OCI-LY1 (cell line): ENCODE data around the gene ABCB6.

Experiments used
- H2AFZ ChIP-seq: fragments of 200-600 bp; sonication (generic), shearing (Covaris generic); 2 replicates; pipeline ENCODE4 v1.6.0; 2014; ENCODE audit warnings: antibody characterized with exemption, mild to moderate bottlenecking, low read length
- H3F3A ChIP-seq: fragments of 200-600 bp; sonication (generic), shearing (Covaris generic); 2 replicates; pipeline ENCODE4 v1.6.0; 2014; ENCODE audit warnings: mild to moderate bottlenecking, antibody characterized with exemption, low read length, moderate library complexity; ENCODE audit not compliant: insufficient read depth
- H3K27ac ChIP-seq: fragments of 200-600 bp; sonication (generic); 2 replicates; pipeline ENCODE4 v1.5.1; 2014; ENCODE audit warnings: low read length, mixed run types, mild to moderate bottlenecking, low read depth; ENCODE audit not compliant: poor library complexity, severe bottlenecking
- H3K27me3 ChIP-seq: fragments of 200-600 bp; sonication (generic); 2 replicates; pipeline ENCODE4 v1.6.0; 2014; ENCODE audit warnings: antibody characterized with exemption, mild to moderate bottlenecking, low read length, moderate library complexity; ENCODE audit not compliant: insufficient read depth
- H3K36me3 ChIP-seq: fragments of 200-600 bp; sonication (generic); 2 replicates; pipeline ENCODE4 v1.6.1; 2014; ENCODE audit warnings: mild to moderate bottlenecking, antibody characterized with exemption, low read length, moderate library complexity, mixed read lengths; ENCODE audit not compliant: insufficient read depth
- H3K4me1 ChIP-seq: fragments of 200-600 bp; sonication (generic); 2 replicates; pipeline ENCODE4 v1.5.1; 2014; ENCODE audit warnings: mild to moderate bottlenecking, low read length, moderate library complexity; ENCODE audit not compliant: insufficient read depth, severe bottlenecking
- H3K4me2 ChIP-seq: fragments of 200-600 bp; sonication (generic), shearing (Covaris generic); 2 replicates; pipeline ENCODE4 v1.6.1; 2014; ENCODE audit warnings: low read length
- H3K4me3 ChIP-seq: fragments of 200-600 bp; sonication (generic); 2 replicates; pipeline ENCODE4 v1.5.1; 2014; ENCODE audit warnings: low read length, low read depth, mild to moderate bottlenecking, mixed read lengths; ENCODE audit not compliant: poor library complexity, severe bottlenecking
- H3K79me2 ChIP-seq: fragments of 200-600 bp; shearing (Covaris generic); 2 replicates; pipeline ENCODE4 v1.6.1; 2016; ENCODE audit warnings: mixed run types, low read length, mixed read lengths; ENCODE audit not compliant: insufficient read depth
- H3K9ac ChIP-seq: fragments of 200-600 bp; sonication (generic), shearing (Covaris generic); 2 replicates; pipeline ENCODE4 v1.6.1; 2014; ENCODE audit warnings: mild to moderate bottlenecking, low read length, mixed read lengths
- H3K9me2 ChIP-seq: fragments of 200-600 bp; sonication (generic), shearing (Covaris generic); 2 replicates; pipeline ENCODE4 v1.6.1; 2014; ENCODE audit warnings: low read depth, mild to moderate bottlenecking, low read length, mixed read lengths
- H3K9me3 ChIP-seq: fragments of 200-600 bp; shearing (Covaris generic); 2 replicates; pipeline ENCODE4 v1.6.1; 2014; ENCODE audit warnings: low read length, mixed read lengths
- H4K20me1 ChIP-seq: fragments of 200-600 bp; sonication (generic), shearing (Covaris generic); 2 replicates; pipeline ENCODE4 v1.6.0; 2016; ENCODE audit warnings: mild to moderate bottlenecking, low read length; ENCODE audit not compliant: insufficient read depth
- EZH2 ChIP-seq: fragments of 200-600 bp; sonication (generic), shearing (Covaris generic); IDR thresholded peaks from 2 replicates; pipeline ENCODE4 v1.8.0; 2017; ENCODE audit warnings: borderline replicate concordance, mixed run types, mild to moderate bottlenecking, antibody characterized with exemption, low read length, moderate library complexity, mixed read lengths
- TF ChIP-seq, protein P1 (sequence below): fragments of 200-600 bp; sonication (generic), shearing (Covaris generic); IDR thresholded peaks from 2 replicates; pipeline ENCODE4 v1.5.1; 2017; ENCODE audit warnings: mild to moderate bottlenecking, antibody characterized with exemption, low read length, moderate library complexity, mixed read lengths

Gene ABCB6

DNA sequence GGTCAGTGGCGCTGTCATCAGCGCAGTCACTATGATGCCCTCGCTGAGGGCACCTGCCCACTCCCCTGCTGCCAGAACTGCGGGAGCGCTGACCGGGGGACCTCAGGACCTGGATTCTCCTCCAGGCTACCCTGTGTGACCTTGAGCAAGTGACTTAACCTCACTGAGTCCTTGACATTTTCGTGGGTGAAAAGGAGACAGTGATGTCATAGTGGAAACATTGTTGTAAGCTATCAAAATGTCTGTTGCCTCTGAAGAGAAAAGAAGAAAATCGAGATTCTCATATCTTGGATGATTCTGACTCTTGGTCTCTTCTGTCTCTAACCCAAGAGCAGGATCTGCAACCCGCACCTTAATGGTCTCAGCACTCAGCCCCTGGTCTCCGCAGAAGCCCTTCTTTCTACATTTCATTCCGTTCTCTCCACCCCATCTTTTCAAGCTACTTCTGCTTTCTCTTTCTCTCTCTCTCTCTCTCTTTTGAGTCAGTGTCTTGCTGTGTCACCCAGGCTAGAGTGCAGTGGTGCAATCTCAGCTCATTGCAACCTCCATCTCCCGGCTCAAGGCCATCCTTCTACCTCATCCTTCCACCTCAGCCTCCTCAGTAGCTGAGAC, 35.9 kb upstream of the ABCB6 start:
- peaks cover 44% of the 10 kb centered on the region for H3K4me1 ChIP-seq
- peak overlapping the region; percentile 83 for H3K4me3 ChIP-seq
- no peaks in the 10 kb centered on the region for H4K20me1 ChIP-seq
- H3K9me3 ChIP-seq: no peaks in the 10 kb centered on the region
- no peak for TF ChIP-seq EZH2
- TF ChIP-seq, protein P1, sequence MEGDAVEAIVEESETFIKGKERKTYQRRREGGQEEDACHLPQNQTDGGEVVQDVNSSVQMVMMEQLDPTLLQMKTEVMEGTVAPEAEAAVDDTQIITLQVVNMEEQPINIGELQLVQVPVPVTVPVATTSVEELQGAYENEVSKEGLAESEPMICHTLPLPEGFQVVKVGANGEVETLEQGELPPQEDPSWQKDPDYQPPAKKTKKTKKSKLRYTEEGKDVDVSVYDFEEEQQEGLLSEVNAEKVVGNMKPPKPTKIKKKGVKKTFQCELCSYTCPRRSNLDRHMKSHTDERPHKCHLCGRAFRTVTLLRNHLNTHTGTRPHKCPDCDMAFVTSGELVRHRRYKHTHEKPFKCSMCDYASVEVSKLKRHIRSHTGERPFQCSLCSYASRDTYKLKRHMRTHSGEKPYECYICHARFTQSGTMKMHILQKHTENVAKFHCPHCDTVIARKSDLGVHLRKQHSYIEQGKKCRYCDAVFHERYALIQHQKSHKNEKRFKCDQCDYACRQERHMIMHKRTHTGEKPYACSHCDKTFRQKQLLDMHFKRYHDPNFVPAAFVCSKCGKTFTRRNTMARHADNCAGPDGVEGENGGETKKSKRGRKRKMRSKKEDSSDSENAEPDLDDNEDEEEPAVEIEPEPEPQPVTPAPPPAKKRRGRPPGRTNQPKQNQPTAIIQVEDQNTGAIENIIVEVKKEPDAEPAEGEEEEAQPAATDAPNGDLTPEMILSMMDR: no peak; the same call in 1 of the 2 replicates
- no peaks in the 10 kb centered on the region for H3K9me2 ChIP-seq
- peak overlapping the region; percentile 79 for H3K4me2 ChIP-seq
- no peak overlapping the region for H2AFZ ChIP-seq
- H3K27ac ChIP-seq: peak overlapping the region; percentile 88
- no peaks in the 10 kb centered on the region for H3K27me3 ChIP-seq
- H3K79me2 ChIP-seq: no peaks in the 10 kb centered on the region
- H3F3A ChIP-seq: 0 out of 2 replicates have a peak, but pooled peaks cover 5% of the 10 kb centered on the region
- peaks cover 36% of the 10 kb centered on the region for H3K36me3 ChIP-seq
- H3K9ac ChIP-seq: peak overlapping the region; percentile 89

DNA sequence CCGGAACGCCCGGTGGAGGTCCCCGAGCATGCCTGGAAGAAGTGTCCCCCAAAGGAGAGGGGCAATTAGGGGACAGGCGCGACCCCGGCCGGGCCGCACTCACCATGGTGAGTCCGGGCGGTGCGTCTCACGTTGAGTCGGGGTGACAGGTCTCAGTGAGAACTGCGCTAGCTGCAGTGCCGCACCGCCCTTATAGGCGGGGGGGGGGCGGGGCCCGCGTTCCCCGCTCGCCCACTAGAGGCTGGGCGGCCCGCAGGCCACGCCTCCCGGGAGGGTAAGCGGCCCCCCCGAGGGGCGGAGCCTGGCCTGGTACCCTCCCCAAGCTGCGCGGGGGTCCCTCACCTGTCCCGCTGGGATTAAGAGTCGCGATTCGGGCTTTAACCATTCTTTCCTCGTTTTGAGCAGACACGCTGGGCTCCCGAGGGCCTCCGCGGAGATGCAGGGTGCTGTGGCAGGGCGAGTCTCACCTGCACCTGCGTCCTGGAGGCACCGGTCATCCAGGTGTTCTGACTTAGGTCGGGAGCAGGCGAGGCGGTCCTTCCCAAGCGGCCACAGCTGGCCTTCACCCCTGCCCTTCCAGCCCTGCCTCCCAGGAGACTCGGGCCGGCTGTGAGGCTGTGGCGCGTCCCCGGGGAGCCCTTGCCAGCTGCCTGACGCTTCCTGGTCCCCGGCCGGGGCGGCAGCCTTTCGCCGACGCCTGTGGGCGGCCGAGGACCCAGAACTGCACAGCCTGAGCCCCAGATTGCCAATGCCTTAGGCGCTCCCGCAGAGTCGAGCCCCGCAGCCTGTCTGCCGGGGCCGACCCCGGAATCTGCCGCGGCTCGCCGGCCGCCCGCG, 35.2 kb upstream of the ABCB6 start, which contains the start of gene TUBA4A:
Gene TUBA4A (minus strand): TSS at position 166 of the 837 bp plus-strand sequence. CDS start 60 bp downstream, at position 106.
- H3F3A ChIP-seq: 0 out of 2 replicates have a peak, but pooled peaks cover 5% of the 10 kb centered on the region
- peak within 1 kb of the TSS; percentile 83 for H3K4me3 ChIP-seq
- H3K4me2 ChIP-seq: peak within 1 kb of the TSS; percentile 79
- H3K4me1 ChIP-seq: peaks cover 51% of the 10 kb centered on the region
- no peaks in the 10 kb centered on the region for H3K9me2 ChIP-seq
- H3K9ac ChIP-seq: peak within 1 kb of the TSS; percentile 89
- H3K79me2 ChIP-seq: no peaks in the 10 kb centered on the region
- no peak within 1 kb of the TSS for H2AFZ ChIP-seq
- H3K27ac ChIP-seq: peak within 1 kb of the TSS; percentile 98
- H4K20me1 ChIP-seq: no peaks in the 10 kb centered on the region
- peaks cover 39% of the 10 kb centered on the region for H3K36me3 ChIP-seq
- no peaks in the 10 kb centered on the region for H3K9me3 ChIP-seq
- TF ChIP-seq EZH2: no peak
- TF ChIP-seq, protein P1: 0 out of 2 replicates have a peak, but pooled peaks have one; percentile 15
- no peaks in the 10 kb centered on the region for H3K27me3 ChIP-seq

DNA sequence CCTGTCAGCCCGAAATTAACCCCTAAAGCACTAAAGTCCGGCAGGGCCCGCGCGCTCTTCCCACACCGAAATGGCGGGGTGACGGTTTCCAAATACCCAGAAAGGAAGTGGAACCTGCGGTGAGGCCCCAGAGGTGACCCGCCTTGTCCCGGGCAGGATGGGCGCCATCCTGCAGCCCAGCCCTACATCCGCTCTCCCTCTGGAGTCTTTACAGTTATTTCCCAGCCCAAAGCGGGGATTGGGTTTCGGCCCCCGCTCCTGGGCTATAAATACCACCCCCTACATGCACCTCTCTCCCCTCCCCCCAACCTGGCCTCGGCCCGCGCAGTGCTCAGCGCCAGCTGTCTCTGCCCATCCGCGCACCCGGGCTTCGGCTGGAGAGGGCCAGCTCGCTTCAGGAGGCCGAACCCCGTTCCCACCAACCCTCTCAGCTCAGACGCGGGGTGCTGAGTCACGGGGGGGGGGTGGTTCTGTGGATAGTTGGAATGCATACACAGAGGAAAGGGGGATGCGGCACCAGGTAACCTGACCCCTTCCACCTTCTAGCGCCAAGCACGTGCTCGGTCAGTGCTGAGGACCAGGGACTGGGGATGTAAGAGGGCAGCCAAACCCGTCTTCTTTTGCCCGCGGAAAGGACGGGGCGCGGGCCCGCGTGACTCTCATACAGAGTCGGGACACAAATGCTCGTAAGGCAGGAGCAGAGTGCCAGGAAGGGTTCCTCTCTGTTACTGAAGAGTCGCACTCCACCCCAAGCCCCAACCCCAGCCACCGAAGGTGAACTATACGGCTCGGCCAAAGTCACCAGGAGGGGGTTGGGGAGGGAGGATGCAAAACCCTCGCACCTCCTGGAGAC, 34.4 kb upstream of the ABCB6 start, which contains the start of gene TUBA4B:
Gene TUBA4B (plus strand): TSS at position 344 of the 853 bp plus-strand sequence. CDS start 165 bp downstream, at position 509.
- H3K4me2 ChIP-seq: peak within 1 kb of the TSS; percentile 79
- peak within 1 kb of the TSS; percentile 98 for H3K27ac ChIP-seq
- no peaks in the 10 kb centered on the region for H3K27me3 ChIP-seq
- no peaks in the 10 kb centered on the region for H4K20me1 ChIP-seq
- peak within 1 kb of the TSS; percentile 83 for H3K4me3 ChIP-seq
- no peaks in the 10 kb centered on the region for H3K79me2 ChIP-seq
- H3K9me3 ChIP-seq: no peaks in the 10 kb centered on the region
- peaks cover 40% of the 10 kb centered on the region for H3K36me3 ChIP-seq
- H3K9ac ChIP-seq: peak within 1 kb of the TSS; percentile 89
- H3K4me1 ChIP-seq: peaks cover 59% of the 10 kb centered on the region
- no peak within 1 kb of the TSS for H2AFZ ChIP-seq
- H3K9me2 ChIP-seq: no peaks in the 10 kb centered on the region
- 0 out of 2 replicates have a peak, but pooled peaks cover 5% of the 10 kb centered on the region for H3F3A ChIP-seq
- TF ChIP-seq, protein P1: no peak
- no peak for TF ChIP-seq EZH2
